ENCODE measurements around the gene TTC36. TPM values are rescaled to one million over a fixed set of nuclear protein-coding genes. Genes with fewer than 3 reads are reported as not detected.

TTC36 gene
- total and polyA plus RNA-seq, 9 of the 15 experiments (the other 6 are each of a cell fraction or from before 2014, with no cell fraction given), result 0.22 to 0.23 TPM; not detected in 7

GRCh38 chr11:118529584-118530175 is 2.4 kb downstream of the TTC36 start:
- BruUV-seq (replicated peaks), result TSS peak; percentile 71
- Histone ChIP-seq H3K4me1 (replicated peaks in 1 of 2; ENCODE audit: control insufficient read depth in 2 of 2, insufficient read depth in 2 of 2, low read length in 2 of 2) (peaks cover 9 to 43% of the 10 kb centered on the region in 2 experiments; a peak in 4 of 5 replicates), H3K9me1 (ENCODE audit: control insufficient read depth, insufficient read depth, low read length) (no peaks in the 10 kb centered on the region), H3K27ac (ENCODE audit: extremely low read depth, low read depth, low read length) (no peak overlapping the region), H3K4me2 (ENCODE audit: insufficient read depth, low read length) (peak overlapping the region; percentile 85), H4K20me1 (replicated peaks; ENCODE audit: control insufficient read depth, insufficient read depth, low read length) (no peaks in the 10 kb centered on the region), H3K9ac (ENCODE audit: insufficient read depth in 1 of 2, low read depth in 2 of 2, low read length in 2 of 2) (peak overlapping the region; percentile 44 to 69; a peak in 2 of 4 replicates), H3K36me3 (ENCODE audit: control insufficient read depth, insufficient read depth, low read length) (peaks cover 6% of the 10 kb centered on the region; the same call in 2 of the 3 replicates), H2AFZ (ENCODE audit: low read depth, low read length) (peak overlapping the region; percentile 91; the same call in 1 of the 2 replicates), H3K79me2 (ENCODE audit: control insufficient read depth, insufficient read depth, low read length) (no peaks in the 10 kb centered on the region; the same call in 2 of the 3 replicates), H3K27me3 (ENCODE audit: control insufficient read depth in 2 of 2, insufficient read depth in 2 of 2, low read length in 2 of 2) (no peaks in the 10 kb centered on the region), H3K4me3 (peak overlapping the region; percentile 65; the same call in 1 of the 2 replicates), H3K9me3 (replicated peaks; ENCODE audit: control insufficient read depth, insufficient read depth, low read depth, low read length) (no peaks in the 10 kb centered on the region)
- ChIA-PET CTCF (ENCODE audit: low intra/inter-chr PET ratio) (no interaction called here), POLR2A (interaction anchor here (0.6 to 1.5 kb wide), 5 partner anchors 17 to 270 kb away, joined by 3 to 8 read pairs (median 3); no protein-coding TSS in a partner anchor)
- DNase-seq (ENCODE audit: extremely low read depth in 1 of 4, low spot score in 3 of 4) (no peak), FAIRE-seq (no peak), ATAC-seq (no peak)
- TF ChIP-seq ESRRB (CRISPR knock-in tag; IDR thresholded peaks at IDR 0.05; ENCODE audit: borderline replicate concordance) (no peak), GATA2 (CRISPR knock-in tag; IDR thresholded peaks at IDR 0.05) (0 out of 2 replicates have a peak, but pooled peaks have one; percentile 35)
- in situ Hi-C loops (cut with MboI) (no loop called here), intact Hi-C loops (cut with micrococcal nuclease) (loop anchor here (5.0 kb wide), 1 partner anchor 38 kb away; the partner anchor contains the start of gene IFT46)
- WGBS (ENCODE audit: insufficient coverage, low coverage, missing lambda C conversion rate), result 58% methylated on average over 5 of the region's 5 CpGs

- ATAC-seq (no peak), FAIRE-seq (peak; percentile 32), DNase-seq (ENCODE audit: extremely low read depth in 1 of 4, low spot score in 3 of 4) (peak in 3 of 4 experiments; percentile 70 to 73 (median 71))
- peak overlapping the region; percentile 69 to 91 for H3K9ac ChIP-seq (ENCODE audit: insufficient read depth in 1 of 2, low read depth in 2 of 2, low read length in 2 of 2)
- peaks cover under 1% of the 10 kb centered on the region; the same call in 2 of the 3 replicates for H3K36me3 ChIP-seq (ENCODE audit: control insufficient read depth, insufficient read depth, low read length)
- H2AFZ ChIP-seq (ENCODE audit: low read depth, low read length), result peak overlapping the region; percentile 91
- peak overlapping the region; percentile 52; the same call in 2 of the 3 replicates for H3K27ac ChIP-seq (ENCODE audit: extremely low read depth, low read depth, low read length)
- H3K27me3 ChIP-seq (ENCODE audit: control insufficient read depth in 2 of 2, insufficient read depth in 2 of 2, low read length in 2 of 2), result no peaks in the 10 kb centered on the region
- H3K4me3 ChIP-seq, result peak overlapping the region; percentile 65
- ChIA-PET POLR2A (interaction anchor here (0.7 to 1.5 kb wide), 6 partner anchors 17 to 270 kb away, joined by 3 to 8 read pairs (median 3); partner anchors contain the start of gene ARCN1), CTCF (ENCODE audit: low intra/inter-chr PET ratio) (interaction anchor here (0.6 kb wide), 1 partner anchor 185 kb away, joined by 3 read pairs; no protein-coding TSS in a partner anchor)
- in situ Hi-C loops (cut with MboI) (no loop called here), intact Hi-C loops (cut with micrococcal nuclease) (loop anchor here (5.0 kb wide), 1 partner anchor 37 kb away; the partner anchor contains the start of gene IFT46)
- no peaks in the 10 kb centered on the region; the same call in 2 of the 3 replicates for H3K79me2 ChIP-seq (ENCODE audit: control insufficient read depth, insufficient read depth, low read length)
- no TSS peak for BruUV-seq (replicated peaks)
- H3K9me3 ChIP-seq (replicated peaks; ENCODE audit: control insufficient read depth, insufficient read depth, low read depth, low read length), result no peaks in the 10 kb centered on the region
- no peaks in the 10 kb centered on the region for H3K9me1 ChIP-seq (ENCODE audit: control insufficient read depth, insufficient read depth, low read length)
- peak overlapping the region; percentile 85 for H3K4me2 ChIP-seq (ENCODE audit: insufficient read depth, low read length)
- peaks cover 9 to 43% of the 10 kb centered on the region in 2 experiments; a peak in 4 of 5 replicates for H3K4me1 ChIP-seq (replicated peaks in 1 of 2; ENCODE audit: control insufficient read depth in 2 of 2, insufficient read depth in 2 of 2, low read length in 2 of 2)
- 10% methylated on average over 21 of the region's 31 CpGs for WGBS (ENCODE audit: insufficient coverage, low coverage, missing lambda C conversion rate)
- H4K20me1 ChIP-seq (replicated peaks; ENCODE audit: control insufficient read depth, insufficient read depth, low read length), result no peaks in the 10 kb centered on the region
- 0 out of 2 replicates have a peak, but pooled peaks have one; percentile 17 for TF ChIP-seq USF1 (CRISPR knock-in tag; IDR thresholded peaks at IDR 0.05)
- TF ChIP-seq FOXP4 (CRISPR knock-in tag; IDR thresholded peaks at IDR 0.05; ENCODE audit: borderline replicate concordance), result 0 out of 2 replicates have a peak, but pooled peaks have one; percentile 11
- TF ChIP-seq CBX3 (IDR thresholded peaks at IDR 0.05; ENCODE audit: borderline replicate concordance in 1 of 2, low read length in 2 of 2), result no peak
- 0 out of 2 replicates have a peak, but pooled peaks have one; percentile 32 for TF ChIP-seq MBD1 (CRISPR knock-in tag; IDR thresholded peaks at IDR 0.05)
- TF ChIP-seq TAF1 (IDR thresholded peaks at IDR 0.05; ENCODE audit: control insufficient read depth, extremely low read depth, insufficient read depth, low read length, severe bottlenecking), result peak; percentile 11
These were observed 3.0 kb downstream of the TTC36 start for GRCh38 chr11:118530180-118530682.
